Thyroid gland (tissue), 4 donors: ENCODE results near the gene THAP7. TPM values are rescaled to one million over a fixed set of nuclear protein-coding genes. Genes with fewer than 3 reads are reported as not detected.

Source experiments
- DNase-seq, 2 donors: peaks; one replicate each; pipeline ENCODE4 v3.0.0-alpha.2; 2019
- H3K27ac ChIP-seq, 3 donors: fragments of 200-600 bp; sonication (generic); 1 replicate in 2 of 3; 2 replicates in 1 of 3; pipeline ENCODE4 v1.5.1; 2016 to 2019; ENCODE audit warnings: mild to moderate bottlenecking in 1 of 3, moderate library complexity in 1 of 3
- H3K27me3 ChIP-seq: fragments of 200-600 bp; sonication (generic); one replicate; pipeline ENCODE4 v1.5.1; 2019
- H3K36me3 ChIP-seq, 2 donors: fragments of 200-600 bp; sonication (generic); one replicate each; pipeline ENCODE4 v1.5.1; 2016 to 2019
- H3K4me1 ChIP-seq, 2 donors: fragments of 200-600 bp; sonication (generic); one replicate each; pipeline ENCODE4 v1.5.1; 2017 to 2019
- H3K4me3 ChIP-seq, 3 donors: fragments of 200-600 bp; sonication (generic); replicated peaks in 1 of 3; 1 replicate in 2 of 3; 2 replicates in 1 of 3; pipeline ENCODE4 v1.5.1; 2016; ENCODE audit warnings: mild to moderate bottlenecking in 1 of 3
- H3K9me3 ChIP-seq: fragments of 200-600 bp; sonication (generic); one replicate; pipeline ENCODE4 v1.5.1; 2017
- POLR2A ChIP-seq, 2 donors: fragments of 450-650 bp; IDR thresholded peaks; one replicate each; pipeline ENCODE4 v1.6.1; 2017; ENCODE audit warnings: antibody characterized with exemption in 2 of 2, mild to moderate bottlenecking in 2 of 2, moderate library complexity in 1 of 2
- WGBS, 2 donors: methylation state at CpG; one replicate each; pipeline ENCODE4 v1.1.5; 2017; 5-methylcytosine and 5-hydroxymethylcytosine counted together
- intact Hi-C: fragments of 100-400 bp; cut with DNase I; formaldehyde crosslinking; loops from one replicate; pipeline ENCODE4 v1.15.1; 2023
- total RNA-seq, 4 donors: library from RNA; depleted of rRNA; stranded (reverse); fragments of >200 nt; gene quantifications; one replicate each; pipeline ENCODE4 v1.2.3, GENCODE V29; 2016
- TF ChIP-seq, protein P1 (sequence below), 6 experiments: fragments of 200-600 bp in 3 of 6; fragments of 450-650 bp in 3 of 6; sonication (generic) in 3 of 6; IDR thresholded peaks; one replicate each; pipeline ENCODE4 v1.5.1; 2016 to 2019; ENCODE audit warnings: antibody characterized with exemption in 6 of 6, mild to moderate bottlenecking in 2 of 6, inconsistent platforms in 1 of 6, moderate library complexity in 1 of 6

The THAP7 gene
- total RNA-seq, 4 donors from 2014 or later = 51.0 to 75.0 (median 58.9) TPM

DNA sequence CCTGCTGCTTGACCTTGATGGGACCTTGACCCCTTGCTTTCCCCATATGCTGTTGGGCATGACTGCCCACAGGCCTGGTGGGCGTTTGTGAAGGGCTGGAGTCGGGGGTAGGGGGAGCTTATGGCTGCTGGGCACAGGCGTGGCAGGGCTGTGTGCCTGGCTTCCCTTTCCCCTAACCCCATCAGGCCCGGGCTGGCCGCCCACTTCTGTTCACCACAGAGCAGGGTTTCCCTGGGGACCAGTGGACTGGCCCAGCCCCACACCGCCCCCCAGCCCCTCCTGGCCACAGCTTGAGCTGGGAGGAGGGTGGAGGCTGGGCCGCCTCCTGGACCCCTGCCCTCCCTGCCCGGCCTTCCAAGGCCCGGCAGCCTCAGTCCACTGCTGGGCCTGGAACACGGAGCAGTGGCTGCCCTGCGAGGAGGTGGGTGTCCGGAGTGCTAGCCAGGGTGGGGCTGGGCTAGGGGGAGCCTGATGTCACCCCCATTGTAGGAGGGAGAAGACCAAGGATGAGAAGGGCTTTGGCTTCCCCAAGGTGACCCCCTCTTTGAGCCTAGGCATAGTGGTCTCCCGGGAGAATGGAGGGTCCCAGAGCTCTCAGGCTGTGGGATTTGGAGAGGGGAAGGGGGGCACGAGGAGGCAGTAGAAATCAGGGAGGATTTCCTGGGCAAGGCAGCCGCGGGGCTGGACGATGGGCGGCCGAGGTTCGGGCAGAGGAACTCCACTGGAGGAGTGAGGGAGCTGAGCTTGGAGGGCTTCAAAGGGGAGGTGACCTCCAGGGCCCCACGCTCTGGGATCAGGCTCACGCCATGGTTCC, 34.8 kb downstream of the THAP7 start, which contains the start of gene AIFM3:
Gene AIFM3 (plus strand): TSS at position 373 of the 814 bp plus-strand sequence. CDS start 690 bp downstream, outside the sequence.
- intact Hi-C loops = loop anchor here (5.0 kb wide), 1 partner anchor 50 kb away; the partner anchor contains the start of gene P2RX6
- WGBS, 2 donors = 61 to 73% methylated on average over 12 of the region's 22 CpGs

DNA sequence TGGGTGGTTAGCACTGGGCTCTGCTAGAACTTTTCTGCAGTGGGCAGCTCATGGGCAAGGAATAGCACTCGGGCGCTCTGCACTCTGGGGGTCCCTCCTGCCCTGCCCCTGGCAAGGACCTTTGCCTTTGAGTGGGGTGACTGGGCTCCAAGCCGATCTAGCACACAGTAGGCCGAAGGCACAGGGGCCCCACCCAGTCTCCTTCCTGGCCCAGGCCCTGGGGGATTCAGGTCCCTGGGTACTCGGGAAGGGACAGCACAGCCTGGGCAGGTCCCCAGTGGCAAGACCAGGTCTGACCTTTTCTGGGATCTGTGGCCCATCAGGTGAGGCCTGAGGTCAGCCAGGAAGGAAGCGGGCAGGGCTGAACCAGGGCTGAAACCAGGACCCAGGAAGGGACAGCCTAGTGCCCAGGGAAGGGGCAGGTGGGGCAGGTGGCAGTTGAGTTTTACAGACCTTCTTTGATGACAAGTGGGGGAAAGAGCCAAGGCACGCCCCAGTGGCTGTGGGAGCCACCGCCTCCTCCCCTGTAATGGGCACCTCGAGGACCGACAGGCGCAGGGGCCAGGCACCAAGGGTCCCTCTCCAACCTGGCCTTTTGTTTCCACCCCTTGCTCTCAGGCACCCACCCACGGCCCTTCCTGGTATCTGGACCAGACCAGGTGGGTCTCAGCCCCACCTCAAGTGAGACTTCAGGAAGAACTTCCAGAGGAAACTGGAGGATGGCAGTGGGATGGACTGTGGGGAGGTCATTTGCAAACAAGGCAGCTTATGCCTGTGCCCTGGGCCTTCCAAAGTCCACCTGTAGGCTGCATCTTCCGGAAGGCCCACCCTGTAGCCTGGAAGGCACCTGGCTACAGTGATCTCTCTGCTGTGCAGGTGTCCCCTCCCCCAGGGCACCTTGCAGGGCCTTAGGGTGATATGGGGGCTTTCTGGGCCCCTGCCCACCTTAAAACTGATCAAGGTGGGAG, 35.7 kb downstream of the THAP7 start:
- peaks cover 4 to 9% of the 10 kb centered on the region in 2 donors for H3K4me1 ChIP-seq
- no peak for DNase-seq
- no peaks in the 10 kb centered on the region for H3K36me3 ChIP-seq
- H3K27me3 ChIP-seq = no peaks in the 10 kb centered on the region
- WGBS, 2 donors = 78 to 82% methylated on average over 4 to 7 of the region's 13 CpGs
- no peak overlapping the region for H3K4me3 ChIP-seq
- intact Hi-C loops = loop anchor here (5.0 kb wide), 1 partner anchor 51 kb away; the partner anchor contains the start of gene P2RX6
- no peaks in the 10 kb centered on the region for H3K9me3 ChIP-seq
- TF ChIP-seq, protein P1, sequence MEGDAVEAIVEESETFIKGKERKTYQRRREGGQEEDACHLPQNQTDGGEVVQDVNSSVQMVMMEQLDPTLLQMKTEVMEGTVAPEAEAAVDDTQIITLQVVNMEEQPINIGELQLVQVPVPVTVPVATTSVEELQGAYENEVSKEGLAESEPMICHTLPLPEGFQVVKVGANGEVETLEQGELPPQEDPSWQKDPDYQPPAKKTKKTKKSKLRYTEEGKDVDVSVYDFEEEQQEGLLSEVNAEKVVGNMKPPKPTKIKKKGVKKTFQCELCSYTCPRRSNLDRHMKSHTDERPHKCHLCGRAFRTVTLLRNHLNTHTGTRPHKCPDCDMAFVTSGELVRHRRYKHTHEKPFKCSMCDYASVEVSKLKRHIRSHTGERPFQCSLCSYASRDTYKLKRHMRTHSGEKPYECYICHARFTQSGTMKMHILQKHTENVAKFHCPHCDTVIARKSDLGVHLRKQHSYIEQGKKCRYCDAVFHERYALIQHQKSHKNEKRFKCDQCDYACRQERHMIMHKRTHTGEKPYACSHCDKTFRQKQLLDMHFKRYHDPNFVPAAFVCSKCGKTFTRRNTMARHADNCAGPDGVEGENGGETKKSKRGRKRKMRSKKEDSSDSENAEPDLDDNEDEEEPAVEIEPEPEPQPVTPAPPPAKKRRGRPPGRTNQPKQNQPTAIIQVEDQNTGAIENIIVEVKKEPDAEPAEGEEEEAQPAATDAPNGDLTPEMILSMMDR (IDR thresholded peaks at IDR 0.05) = no peak
- no peak for TF ChIP-seq POLR2A (IDR thresholded peaks at IDR 0.05)
- H3K27ac ChIP-seq = no peak overlapping the region

More for the DNA sequence above, 34.8 kb downstream of the THAP7 start, which contains the start of gene AIFM3:
- Histone ChIP-seq H3K4me3 (no peak within 1 kb of the TSS), H3K9me3 (no peaks in the 10 kb centered on the region), H3K36me3 (no peaks in the 10 kb centered on the region), H3K4me1 (peaks cover 4 to 9% of the 10 kb centered on the region in 2 donors), H3K27ac (no peak within 1 kb of the TSS), H3K27me3 (no peaks in the 10 kb centered on the region)
- DNase-seq = no peak
- no peak for TF ChIP-seq POLR2A (IDR thresholded peaks at IDR 0.05)

- intact Hi-C loops = loop anchor here (5.0 kb wide), 1 partner anchor 52 kb away; the partner anchor contains the start of gene P2RX6
- Histone ChIP-seq H3K27ac (no peak overlapping the region), H3K36me3 (no peaks in the 10 kb centered on the region), H3K27me3 (no peaks in the 10 kb centered on the region), H3K9me3 (no peaks in the 10 kb centered on the region), H3K4me1 (peaks cover 4 to 9% of the 10 kb centered on the region in 2 donors), H3K4me3 (peak overlapping the region in 1 of 3 donors; percentile 32)
- 58% methylated on average over 7 of the region's 65 CpGs; no CpG with 5 or more reads in 1 of the 2 donors for WGBS, 2 donors
- DNase-seq = peak; percentile 24 to 39
- TF ChIP-seq, protein P1 (IDR thresholded peaks at IDR 0.05) = no peak
- TF ChIP-seq POLR2A (IDR thresholded peaks at IDR 0.05) = no peak
Observed at GRCh38 chr22:20965104-20965887, 36.6 kb downstream of the THAP7 start.

- Histone ChIP-seq H3K27ac (no peak overlapping the region), H3K4me3 (peak overlapping the region in 1 of 3 donors; percentile 32), H3K9me3 (no peaks in the 10 kb centered on the region), H3K36me3 (no peaks in the 10 kb centered on the region), H3K27me3 (no peaks in the 10 kb centered on the region), H3K4me1 (peaks cover 4 to 9% of the 10 kb centered on the region in 2 donors)
- TF ChIP-seq POLR2A (IDR thresholded peaks at IDR 0.05) = no peak
- TF ChIP-seq, protein P1 (IDR thresholded peaks at IDR 0.05) = no peak
- intact Hi-C loops = loop anchor here (5.0 kb wide), 1 partner anchor 53 kb away; the partner anchor contains the start of gene P2RX6
- WGBS, 2 donors = 10 to 15% methylated on average over 1 to 5 of the region's 28 CpGs
- DNase-seq = no peak
Observed at GRCh38 chr22:20964799-20965103, 37.2 kb downstream of the THAP7 start.
